GM12878 (cell line): ENCODE data around the gene RNF181. TPM values are rescaled to one million over a fixed set of nuclear protein-coding genes. Genes with fewer than 3 reads are reported as not detected.

Experiments
- ATAC-seq: fragments of 200-7000 bp; cut with Tn5 transposase; 3 replicates; pipeline ENCODE4 v1.9.1; 2020; ENCODE audit warnings: mild to moderate bottlenecking, moderate library complexity
- BruUV-seq: library from RNA; stranded (reverse); fragments of 400-500 nt; replicated peaks from 2 replicates; lab custom pipeline; 2021; lab: Mats Ljungman, UMichigan
- CTCF ChIA-PET: fragments of 300-600 bp; sonication (Branson Sonifier 250); formaldehyde crosslinking; extraction: SDS; loops from one replicate; lab custom pipeline; 2021; ENCODE audit warnings: inconsistent platforms; lab: Yijun Ruan, JAX
- POLR2A ChIA-PET: fragments of 350-600 bp; formaldehyde crosslinking; extraction: SDS; loops from one replicate; lab custom pipeline; 2021; ENCODE audit warnings: inconsistent platforms; lab: Charles Lee
- RAD21 ChIA-PET: fragments of 300-600 bp; sonication (Branson Sonifier 250); formaldehyde crosslinking; loops from one replicate; lab custom pipeline; 2023; ENCODE audit warnings: antibody characterized with exemption; ENCODE audit not compliant: unreplicated experiment; lab: Charles Lee
- SMC1A ChIA-PET: fragments of 300-600 bp; sonication (Branson Sonifier 250); formaldehyde crosslinking; loops from one replicate; lab custom pipeline; 2023; ENCODE audit not compliant: unreplicated experiment, uncharacterized antibody; lab: Charles Lee
- DNase-seq: peaks from one replicate; pipeline ENCODE4 v3.0.0-alpha.2; 2011; ENCODE audit warnings: low read depth, low spot score
- FAIRE-seq: peaks from 3 replicates; lab custom pipeline; 2011; peaks lifted over from hg19 to GRCh38; lab: Jason Lieb, UNC
- H2AFZ ChIP-seq: 2 replicates; pipeline ENCODE4 v1.6.0; 2011; ENCODE audit warnings: low read depth, low read length, control low read depth; ENCODE audit not compliant: control insufficient read depth
- H3K27ac ChIP-seq: 2 replicates; pipeline ENCODE4 v1.5.1; 2011; ENCODE audit warnings: control low read depth; ENCODE audit not compliant: control insufficient read depth, insufficient read depth
- H3K27me3 ChIP-seq, 2 experiments: replicated peaks in 1 of 2; 2 replicates each; pipeline versions ENCODE4 v1.6.0 to v1.6.1; 2011; ENCODE audit warnings: low read length in 1 of 2; ENCODE audit not compliant: control insufficient read depth in 2 of 2, insufficient read depth in 2 of 2
- H3K36me3 ChIP-seq, 2 experiments: 2 replicates each; pipeline ENCODE4 v1.5.1; 2011; ENCODE audit warnings: low read length in 1 of 2; ENCODE audit not compliant: control insufficient read depth in 2 of 2, insufficient read depth in 2 of 2
- H3K4me1 ChIP-seq: 2 replicates; pipeline ENCODE4 v1.6.1; 2011; ENCODE audit warnings: mild to moderate bottlenecking, low read length, moderate library complexity, mixed read lengths; ENCODE audit not compliant: control insufficient read depth, insufficient read depth
- H3K4me2 ChIP-seq: 2 replicates; pipeline ENCODE4 v1.6.0; 2011; ENCODE audit warnings: control low read depth; ENCODE audit not compliant: control insufficient read depth, insufficient read depth
- H3K4me3 ChIP-seq: fragments of 200-600 bp; sonication (generic); 2 replicates; pipeline ENCODE4 v1.5.1; 2016
- H3K79me2 ChIP-seq: 2 replicates; pipeline ENCODE4 v1.6.0; 2011; ENCODE audit warnings: low read length; ENCODE audit not compliant: control insufficient read depth, insufficient read depth
- H3K9ac ChIP-seq: 2 replicates; pipeline ENCODE4 v1.8.0; 2011; ENCODE audit warnings: low read length, control low read depth, mixed read lengths; ENCODE audit not compliant: control insufficient read depth, insufficient read depth
- H3K9me3 ChIP-seq: replicated peaks from 3 replicates; pipeline ENCODE4 v1.5.1; 2011; ENCODE audit warnings: mild to moderate bottlenecking, low read length; ENCODE audit not compliant: control insufficient read depth, insufficient read depth
- H4K20me1 ChIP-seq: 2 replicates; pipeline ENCODE4 v1.6.0; 2011; ENCODE audit not compliant: control insufficient read depth, insufficient read depth
- BCL11A ChIP-seq: IDR thresholded peaks from 2 replicates; pipeline ENCODE4 v1.6.1; 2011; ENCODE audit warnings: low read depth, low read length
- HDAC6 ChIP-seq: fragments of 200-600 bp; sonication (generic); IDR thresholded peaks from one replicate; pipeline ENCODE4 v1.8.0; 2017; ENCODE audit warnings: antibody characterized with exemption; ENCODE audit not compliant: unreplicated experiment
- HDGF ChIP-seq: fragments of 450-650 bp; IDR thresholded peaks from 2 replicates; pipeline ENCODE4 v1.6.1; 2016; ENCODE audit warnings: antibody characterized with exemption
- IRF4 ChIP-seq: IDR thresholded peaks from 2 replicates; pipeline ENCODE4 v1.6.1; 2011; ENCODE audit warnings: low read depth, low read length
- LARP7 ChIP-seq: fragments of 450-650 bp; IDR thresholded peaks from 2 replicates; pipeline ENCODE4 v1.6.1; 2017; ENCODE audit warnings: mild to moderate bottlenecking
- MTA3 ChIP-seq: IDR thresholded peaks from 2 replicates; pipeline ENCODE4 v1.6.1; 2012; ENCODE audit warnings: low read length, inconsistent platforms, borderline replicate concordance
- NFIC ChIP-seq: IDR thresholded peaks from 2 replicates; pipeline ENCODE4 v1.6.1; 2012; ENCODE audit warnings: low read depth, mild to moderate bottlenecking, inconsistent platforms, low read length, moderate library complexity
- POLR2A ChIP-seq: IDR thresholded peaks from 2 replicates; pipeline ENCODE4 v1.6.1; 2011; ENCODE audit warnings: low read depth, mild to moderate bottlenecking, low read length
- RB1 ChIP-seq: fragments of 450-650 bp; formaldehyde crosslinking; IDR thresholded peaks from 2 replicates; pipeline ENCODE4 v1.6.1; 2017; ENCODE audit warnings: mild to moderate bottlenecking, borderline replicate concordance
- SMC3 ChIP-seq: IDR thresholded peaks from 2 replicates; pipeline ENCODE4 v1.6.1; 2011; ENCODE audit warnings: low read length, improper control_type of control experiment, borderline replicate concordance
- SPI1 ChIP-seq: IDR thresholded peaks from 2 replicates; pipeline ENCODE4 v1.6.1; 2011; ENCODE audit warnings: low read depth, mild to moderate bottlenecking, low read length, moderate library complexity, borderline replicate concordance; ENCODE audit not compliant: insufficient read depth
- TBL1XR1 ChIP-seq: IDR thresholded peaks from 2 replicates; pipeline ENCODE4 v1.6.1; 2012; ENCODE audit warnings: low read depth, low read length, improper control_type of control experiment
- ZBED1 ChIP-seq: IDR thresholded peaks from 2 replicates; pipeline ENCODE4 v1.6.1; 2016; ENCODE audit warnings: borderline replicate concordance
- ZNF24 ChIP-seq: fragments of 450-650 bp; IDR thresholded peaks from 2 replicates; pipeline ENCODE4 v1.6.1; 2017; ENCODE audit warnings: antibody characterized with exemption, mild to moderate bottlenecking
- WGBS: methylation state at CpG from one replicate; pipeline ENCODE4 v1.1.6; 2016; ENCODE audit warnings: low lambda C conversion rate; ENCODE audit not compliant: insufficient replicate concordance, insufficient coverage; ENCODE audit errors: missing lambda C conversion rate; 5-methylcytosine and 5-hydroxymethylcytosine counted together
- in situ Hi-C: fragments of 300-500 bp; cut with MboI; formaldehyde crosslinking; loops from 9 replicates; pipeline ENCODE4 v1.14.3; 2018; ENCODE audit warnings: mixed read lengths
- intact Hi-C: fragments of 100-400 bp; cut with micrococcal nuclease; formaldehyde crosslinking; loops from one replicate; pipeline ENCODE4 v1.14.2; 2022; ENCODE audit not compliant: unreplicated experiment
- polyA plus RNA-seq, 11 experiments: library from polyadenylated mRNA; depleted of rRNA in 4 of 11; unstranded in 6 of 11; stranded (reverse) in 5 of 11; fragments of >200 nt; fragmentation: Nextera tagmentation in 4 of 11; fragmentation: Illumina TruSeq in 1 of 11; extraction: Ambion mirVana in 4 of 11; extraction: Trizol in 1 of 11; gene quantifications; 1 replicate in 1 of 11; 2 replicates in 10 of 11; pipeline versions ENCODE4 v1.2.1 to v1.2.3, GENCODE V29; 2011 to 2016; ENCODE audit warnings: inconsistent platforms in 2 of 11, missing spikeins in 2 of 11, low read depth in 1 of 11
- total RNA-seq, 4 experiments: library from RNA; depleted of rRNA in 3 of 4; stranded (reverse); fragments of >200 nt in 3 of 4; fragmentation: Illumina TruSeq in 1 of 4; extraction: Trizol in 1 of 4; gene quantifications; 2 replicates each; pipeline versions ENCODE4 v1.2.1 to v1.2.3, GENCODE V29; 2013 to 2021
- TF ChIP-seq, protein P1 (sequence below): IDR thresholded peaks from 2 replicates; pipeline ENCODE4 v1.6.1; 2012; ENCODE audit warnings: improper control_type of control experiment, low read depth, low read length; ENCODE audit not compliant: insufficient replicate concordance
- TF ChIP-seq, protein P2 (sequence below): IDR thresholded peaks from 2 replicates; pipeline ENCODE4 v1.6.1; 2011; ENCODE audit warnings: low read depth, low read length, improper control_type of control experiment, borderline replicate concordance
- TF ChIP-seq, protein P3 (sequence below): fragments of 450-650 bp; IDR thresholded peaks from 2 replicates; pipeline ENCODE4 v1.6.1; 2014; ENCODE audit warnings: mild to moderate bottlenecking
- TF ChIP-seq, protein P4 (sequence below): IDR thresholded peaks from 2 replicates; pipeline ENCODE4 v1.6.1; 2011; ENCODE audit warnings: low read depth, mild to moderate bottlenecking, low read length, moderate library complexity, borderline replicate concordance; ENCODE audit errors: extremely low read depth

RNF181 gene
- total and polyA plus RNA-seq, 10 of the 15 experiments (the other 5 are each of a cell fraction or from before 2014, with no cell fraction given), result 101 to 409 (median 213) TPM

DNA sequence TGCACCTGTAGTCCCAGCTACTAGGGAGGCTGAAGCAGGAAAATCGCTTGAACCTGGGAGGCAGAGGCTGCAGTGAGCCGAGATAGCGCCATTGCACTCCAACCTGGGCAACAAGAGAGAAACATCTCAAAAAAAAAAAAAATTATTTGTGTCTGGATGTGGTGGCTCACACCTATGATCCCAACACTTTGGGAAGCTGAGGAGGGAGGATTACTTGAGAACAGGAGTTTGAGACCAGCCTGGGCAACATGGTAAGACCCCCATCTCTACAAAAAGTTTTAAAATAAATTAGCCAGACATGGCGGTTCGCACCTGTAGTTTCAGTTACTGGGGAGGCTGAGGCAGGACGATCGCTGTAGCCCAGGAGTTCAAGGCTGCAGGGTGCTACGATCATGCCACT is 19.8 kb upstream of the RNF181 start (continued):
- TF ChIP-seq, protein P1, sequence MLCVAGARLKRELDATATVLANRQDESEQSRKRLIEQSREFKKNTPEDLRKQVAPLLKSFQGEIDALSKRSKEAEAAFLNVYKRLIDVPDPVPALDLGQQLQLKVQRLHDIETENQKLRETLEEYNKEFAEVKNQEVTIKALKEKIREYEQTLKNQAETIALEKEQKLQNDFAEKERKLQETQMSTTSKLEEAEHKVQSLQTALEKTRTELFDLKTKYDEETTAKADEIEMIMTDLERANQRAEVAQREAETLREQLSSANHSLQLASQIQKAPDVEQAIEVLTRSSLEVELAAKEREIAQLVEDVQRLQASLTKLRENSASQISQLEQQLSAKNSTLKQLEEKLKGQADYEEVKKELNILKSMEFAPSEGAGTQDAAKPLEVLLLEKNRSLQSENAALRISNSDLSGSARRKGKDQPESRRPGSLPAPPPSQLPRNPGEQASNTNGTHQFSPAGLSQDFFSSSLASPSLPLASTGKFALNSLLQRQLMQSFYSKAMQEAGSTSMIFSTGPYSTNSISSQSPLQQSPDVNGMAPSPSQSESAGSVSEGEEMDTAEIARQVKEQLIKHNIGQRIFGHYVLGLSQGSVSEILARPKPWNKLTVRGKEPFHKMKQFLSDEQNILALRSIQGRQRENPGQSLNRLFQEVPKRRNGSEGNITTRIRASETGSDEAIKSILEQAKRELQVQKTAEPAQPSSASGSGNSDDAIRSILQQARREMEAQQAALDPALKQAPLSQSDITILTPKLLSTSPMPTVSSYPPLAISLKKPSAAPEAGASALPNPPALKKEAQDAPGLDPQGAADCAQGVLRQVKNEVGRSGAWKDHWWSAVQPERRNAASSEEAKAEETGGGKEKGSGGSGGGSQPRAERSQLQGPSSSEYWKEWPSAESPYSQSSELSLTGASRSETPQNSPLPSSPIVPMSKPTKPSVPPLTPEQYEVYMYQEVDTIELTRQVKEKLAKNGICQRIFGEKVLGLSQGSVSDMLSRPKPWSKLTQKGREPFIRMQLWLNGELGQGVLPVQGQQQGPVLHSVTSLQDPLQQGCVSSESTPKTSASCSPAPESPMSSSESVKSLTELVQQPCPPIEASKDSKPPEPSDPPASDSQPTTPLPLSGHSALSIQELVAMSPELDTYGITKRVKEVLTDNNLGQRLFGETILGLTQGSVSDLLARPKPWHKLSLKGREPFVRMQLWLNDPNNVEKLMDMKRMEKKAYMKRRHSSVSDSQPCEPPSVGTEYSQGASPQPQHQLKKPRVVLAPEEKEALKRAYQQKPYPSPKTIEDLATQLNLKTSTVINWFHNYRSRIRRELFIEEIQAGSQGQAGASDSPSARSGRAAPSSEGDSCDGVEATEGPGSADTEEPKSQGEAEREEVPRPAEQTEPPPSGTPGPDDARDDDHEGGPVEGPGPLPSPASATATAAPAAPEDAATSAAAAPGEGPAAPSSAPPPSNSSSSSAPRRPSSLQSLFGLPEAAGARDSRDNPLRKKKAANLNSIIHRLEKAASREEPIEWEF, result no peak
- TF ChIP-seq HDAC6, result no peak
- TF ChIP-seq SMC3, result no peak
- TF ChIP-seq MTA3, result no peak

DNA sequence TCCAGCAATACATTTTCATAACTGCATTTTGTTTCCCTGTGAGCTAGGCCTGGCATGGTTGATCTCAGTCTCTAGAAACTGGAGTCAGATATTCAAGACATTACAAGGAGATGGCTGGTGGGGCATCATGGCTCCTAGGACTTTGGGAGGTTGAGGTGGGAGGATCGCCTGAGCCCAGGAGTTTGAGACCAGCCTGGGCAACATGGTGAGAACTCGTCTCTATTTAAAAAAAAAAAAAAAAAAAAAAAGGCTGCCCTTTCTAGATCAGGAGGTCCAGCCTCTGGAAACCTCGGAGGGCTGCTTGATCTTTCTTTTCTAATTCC is 18.5 kb upstream of the RNF181 start:
- H3K9ac ChIP-seq, result peak overlapping the region; percentile 82
- BruUV-seq, result no TSS peak
- H3K9me3 ChIP-seq, result no peaks in the 10 kb centered on the region
- peak overlapping the region; percentile 61 for H2AFZ ChIP-seq
- CTCF ChIA-PET, result interaction anchor here (0.6 to 1.9 kb wide), 4 partner anchors 60 to 1110 kb away, joined by 3 to 6 read pairs (median 4); no protein-coding TSS in a partner anchor
- no peak overlapping the region for H3K27ac ChIP-seq
- H3K27me3 ChIP-seq, result no peaks in the 10 kb centered on the region; a peak in 1 of 4 replicates
- no peak for DNase-seq
- POLR2A ChIA-PET, result interaction anchor here (0.6 to 4.6 kb wide), 9 partner anchors 14 to 286 kb away, joined by 3 to 57 read pairs (median 4); partner anchors contain the start of genes ELMOD3, GGCX, RETSAT and RNF181
- RAD21 ChIA-PET, result interaction anchor here (0.7 to 1.8 kb wide), 3 partner anchors 16 to 92 kb away, joined by 3 to 9 read pairs (median 3); partner anchors contain the start of genes GGCX and RNF181
- peaks cover 0 to 6% of the 10 kb centered on the region in 2 experiments; a peak in 2 of 4 replicates for H3K36me3 ChIP-seq
- intact Hi-C loops, result no loop called here
- SMC1A ChIA-PET, result interaction anchor here (0.6 to 4.4 kb wide), 7 partner anchors 10 to 502 kb away, joined by 3 to 20 read pairs (median 6); partner anchors contain the start of genes MAT2A and RNF181
- 40% methylated on average over 2 of the region's 3 CpGs for WGBS
- ATAC-seq, result no peak
- H3K4me3 ChIP-seq, result peak overlapping the region; percentile 77
- H4K20me1 ChIP-seq, result no peaks in the 10 kb centered on the region
- peak; percentile 38 for FAIRE-seq
- peaks cover 13% of the 10 kb centered on the region for H3K4me1 ChIP-seq
- peaks cover 26% of the 10 kb centered on the region for H3K79me2 ChIP-seq
- H3K4me2 ChIP-seq, result peak overlapping the region; percentile 85; the same call in 1 of the 2 replicates
- in situ Hi-C loops, result no loop called here
- TF ChIP-seq, protein P2, sequence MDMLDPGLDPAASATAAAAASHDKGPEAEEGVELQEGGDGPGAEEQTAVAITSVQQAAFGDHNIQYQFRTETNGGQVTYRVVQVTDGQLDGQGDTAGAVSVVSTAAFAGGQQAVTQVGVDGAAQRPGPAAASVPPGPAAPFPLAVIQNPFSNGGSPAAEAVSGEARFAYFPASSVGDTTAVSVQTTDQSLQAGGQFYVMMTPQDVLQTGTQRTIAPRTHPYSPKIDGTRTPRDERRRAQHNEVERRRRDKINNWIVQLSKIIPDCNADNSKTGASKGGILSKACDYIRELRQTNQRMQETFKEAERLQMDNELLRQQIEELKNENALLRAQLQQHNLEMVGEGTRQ, result no peak
- TF ChIP-seq RB1 (no peak), BCL11A (no peak), IRF4 (no peak), ZBED1 (no peak), LARP7 (no peak), POLR2A (no peak), ZNF24 (no peak), TBL1XR1 (no peak), NFIC (no peak), HDGF (no peak), SPI1 (no peak)
- TF ChIP-seq, protein P3, sequence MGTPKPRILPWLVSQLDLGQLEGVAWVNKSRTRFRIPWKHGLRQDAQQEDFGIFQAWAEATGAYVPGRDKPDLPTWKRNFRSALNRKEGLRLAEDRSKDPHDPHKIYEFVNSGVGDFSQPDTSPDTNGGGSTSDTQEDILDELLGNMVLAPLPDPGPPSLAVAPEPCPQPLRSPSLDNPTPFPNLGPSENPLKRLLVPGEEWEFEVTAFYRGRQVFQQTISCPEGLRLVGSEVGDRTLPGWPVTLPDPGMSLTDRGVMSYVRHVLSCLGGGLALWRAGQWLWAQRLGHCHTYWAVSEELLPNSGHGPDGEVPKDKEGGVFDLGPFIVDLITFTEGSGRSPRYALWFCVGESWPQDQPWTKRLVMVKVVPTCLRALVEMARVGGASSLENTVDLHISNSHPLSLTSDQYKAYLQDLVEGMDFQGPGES, result no peak
- TF ChIP-seq, protein P4, sequence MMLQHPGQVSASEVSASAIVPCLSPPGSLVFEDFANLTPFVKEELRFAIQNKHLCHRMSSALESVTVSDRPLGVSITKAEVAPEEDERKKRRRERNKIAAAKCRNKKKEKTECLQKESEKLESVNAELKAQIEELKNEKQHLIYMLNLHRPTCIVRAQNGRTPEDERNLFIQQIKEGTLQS, result no peak
